WTC11 (cell line): ENCODE data around the gene CATSPERB. TPM values are rescaled to one million over a fixed set of nuclear protein-coding genes. Genes with fewer than 3 reads are reported as not detected.

Experiments used
- ATAC-seq: fragments of 200-7000 bp; cut with Tn5 transposase; 2 replicates; pipeline ENCODE4 v1.10.0; 2021; ENCODE audit warnings: mild to moderate bottlenecking, moderate library complexity
- CTCF ChIA-PET: fragments of 300-600 bp; sonication (Branson Sonifier 250); formaldehyde crosslinking; loops from one replicate; lab custom pipeline; 2021; ENCODE audit warnings: antibody characterized with exemption; lab: Charles Lee
- POLR2A ChIA-PET: fragments of 350-600 bp; sonication (Branson Sonifier 250); formaldehyde crosslinking; loops from one replicate; lab custom pipeline; 2021; ENCODE audit warnings: antibody characterized with exemption; lab: Charles Lee
- DNase-seq: peaks from one replicate; pipeline ENCODE4 v3.0.0; 2021; ENCODE audit warnings: low spot score
- H3K27ac Mint-ChIP-seq: 2 replicates; pipeline ENCODE4 v1.8.0; 2021; ENCODE audit warnings: mixed read lengths
- H3K27me3 Mint-ChIP-seq: 2 replicates; pipeline ENCODE4 v1.8.0; 2021; ENCODE audit warnings: low read depth, mild to moderate bottlenecking, moderate library complexity, mixed read lengths
- H3K36me3 Mint-ChIP-seq: 2 replicates; pipeline ENCODE4 v1.8.0; 2021; ENCODE audit warnings: mixed read lengths
- H3K4me1 Mint-ChIP-seq: 2 replicates; pipeline ENCODE4 v1.8.0; 2022; ENCODE audit warnings: mixed read lengths
- H3K4me3 Mint-ChIP-seq: 2 replicates; pipeline ENCODE4 v1.8.0; 2021; ENCODE audit warnings: mild to moderate bottlenecking, moderate library complexity, mixed read lengths
- H3K9me3 Mint-ChIP-seq: 2 replicates; pipeline ENCODE4 v1.8.0; 2021; ENCODE audit warnings: mixed read lengths
- AR ChIP-seq: fragments of 250-450 bp; sonication (Bioruptor Pico); IDR thresholded peaks from 2 replicates; pipeline ENCODE4 v1.9.0; 2021; ENCODE audit warnings: mild to moderate bottlenecking
- CDX4 ChIP-seq: fragments of 250-450 bp; sonication (Bioruptor Pico); IDR thresholded peaks from 2 replicates; pipeline ENCODE4 v1.9.0; 2021; ENCODE audit warnings: moderate library complexity, mild to moderate bottlenecking, inconsistent platforms, borderline replicate concordance
- CREM ChIP-seq: sonication (generic); formaldehyde crosslinking; IDR thresholded peaks from 2 replicates; pipeline ENCODE4 v1.8.1; 2022; ENCODE audit warnings: mild to moderate bottlenecking, missing genetic modification reagents, moderate library complexity
- CTCF ChIP-seq: fragments of 200-600 bp; IDR thresholded peaks from 2 replicates; pipeline ENCODE4 v1.8.0; 2022; ENCODE audit warnings: antibody characterized with exemption
- EMX1 ChIP-seq: fragments of 250-450 bp; sonication (Bioruptor Pico); IDR thresholded peaks from 2 replicates; pipeline ENCODE4 v1.8.0; 2021; ENCODE audit warnings: mild to moderate bottlenecking
- ETV6 ChIP-seq: sonication (generic); formaldehyde crosslinking; IDR thresholded peaks from 2 replicates; pipeline ENCODE4 v1.8.1; 2022; ENCODE audit warnings: mild to moderate bottlenecking, missing genetic modification reagents
- HMGA2 ChIP-seq: fragments of 250-450 bp; sonication (Bioruptor Pico); IDR thresholded peaks from 2 replicates; pipeline ENCODE4 v1.4.0; 2021; ENCODE audit warnings: mild to moderate bottlenecking, moderate library complexity
- JUN ChIP-seq: sonication (generic); formaldehyde crosslinking; IDR thresholded peaks from 2 replicates; pipeline ENCODE4 v1.8.0; 2023; ENCODE audit warnings: mild to moderate bottlenecking, missing genetic modification reagents
- MXD4 ChIP-seq: fragments of 250-450 bp; sonication (Bioruptor Pico); IDR thresholded peaks from 2 replicates; pipeline ENCODE4 v1.8.0; 2021; ENCODE audit warnings: mild to moderate bottlenecking, moderate library complexity, borderline replicate concordance
- RELA ChIP-seq: sonication (generic); formaldehyde crosslinking; IDR thresholded peaks from 2 replicates; pipeline ENCODE4 v1.8.1; 2022; ENCODE audit warnings: missing genetic modification reagents, mild to moderate bottlenecking, borderline replicate concordance
- RORB ChIP-seq: fragments of 250-450 bp; sonication (Bioruptor Pico); IDR thresholded peaks from 2 replicates; pipeline ENCODE4 v1.9.0; 2021; ENCODE audit warnings: mild to moderate bottlenecking
- SOX15 ChIP-seq: fragments of 250-450 bp; sonication (Bioruptor Pico); IDR thresholded peaks from 2 replicates; pipeline ENCODE4 v1.9.0; 2021; ENCODE audit warnings: mild to moderate bottlenecking
- SP1 ChIP-seq: sonication (generic); formaldehyde crosslinking; conservative IDR thresholded peaks from 2 replicates; pipeline ENCODE4 v1.8.1; 2022; ENCODE audit warnings: missing genetic modification reagents
- STAT6 ChIP-seq: sonication (generic); formaldehyde crosslinking; conservative IDR thresholded peaks from 2 replicates; pipeline ENCODE4 v1.8.1; 2023; ENCODE audit warnings: mild to moderate bottlenecking, low read depth, missing genetic modification reagents, moderate library complexity
- ZNF263 ChIP-seq: sonication (generic); formaldehyde crosslinking; IDR thresholded peaks from 2 replicates; pipeline ENCODE4 v1.8.1; 2022; ENCODE audit warnings: low read depth, mild to moderate bottlenecking, moderate library complexity, missing genetic modification reagents
- ZNF423 ChIP-seq: fragments of 250-450 bp; sonication (Bioruptor Pico); IDR thresholded peaks from 2 replicates; pipeline ENCODE4 v2.1.2; 2022; ENCODE audit warnings: mild to moderate bottlenecking, moderate library complexity
- ZNF425 ChIP-seq: fragments of 250-450 bp; sonication (Bioruptor Pico); conservative IDR thresholded peaks from 2 replicates; pipeline ENCODE4 v1.9.0; 2021; ENCODE audit warnings: mild to moderate bottlenecking
- total RNA-seq: library from RNA; stranded (reverse); gene quantifications from 3 replicates; pipeline ENCODE4 v1.2.3, GENCODE V29; 2021

CATSPERB gene
- total RNA-seq, 1 experiment from 2014 or later: 0.11 TPM

GRCh38 chr14:91729756-91730155 lies 2.1 kb downstream of the CATSPERB start:
- no peaks in the 10 kb centered on the region for H3K9me3 Mint-ChIP-seq

More at GRCh38 chr14:91729756-91730155, 2.1 kb downstream of the CATSPERB start:
- no peak for ATAC-seq
- Mint-ChIP-seq H3K36me3 (no peaks in the 10 kb centered on the region), H3K4me1 (no peaks in the 10 kb centered on the region), H3K4me3 (no peak overlapping the region), H3K27me3 (no peaks in the 10 kb centered on the region), H3K27ac (no peak overlapping the region)
- CTCF ChIA-PET: no interaction called here
- TF ChIP-seq SOX15 (CRISPR knock-in tag) (no peak), JUN (CRISPR knock-in tag) (no peak), ZNF423 (CRISPR knock-in tag) (no peak), AR (CRISPR knock-in tag) (no peak), ETV6 (CRISPR knock-in tag) (no peak), MXD4 (CRISPR knock-in tag) (no peak), EMX1 (CRISPR knock-in tag) (no peak), CDX4 (CRISPR knock-in tag) (no peak), RORB (CRISPR knock-in tag) (no peak), HMGA2 (no peak), ZNF263 (no peak), ZNF425 (CRISPR knock-in tag) (no peak), CTCF (no peak), RELA (no peak), CREM (CRISPR knock-in tag) (no peak), SP1 (CRISPR knock-in tag) (no peak), STAT6 (CRISPR knock-in tag) (no peak)
- DNase-seq: no peak
- POLR2A ChIA-PET: no interaction called here
